Right atrium auricular region (tissue), 2 donors: Measurements from ENCODE around the gene ZEB1. TPM values are rescaled to one million over a fixed set of nuclear protein-coding genes. Genes with fewer than 3 reads are reported as not detected.
A peak's percentile ranks its signal among the peaks of the same experiment; 100 is the strongest.

ENCODE experiments used
- DNase-seq: peaks from one replicate; pipeline ENCODE4 v3.0.0-alpha.2; 2019; ENCODE audit warnings: low spot score
- H3K27ac ChIP-seq, 2 donors: fragments of 200-600 bp; sonication (generic); 1 replicate in 1 of 2; 2 replicates in 1 of 2; pipeline ENCODE4 v1.5.1; 2016 to 2019
- H3K27me3 ChIP-seq, 2 donors: fragments of 200-600 bp; sonication (generic); one replicate each; pipeline versions ENCODE4 v1.5.1 to v1.6.0; 2017 to 2019
- H3K36me3 ChIP-seq: fragments of 200-600 bp; sonication (generic); one replicate; pipeline ENCODE4 v1.5.1; 2016
- H3K4me1 ChIP-seq, 2 donors: fragments of 200-600 bp; sonication (generic); one replicate each; pipeline versions ENCODE4 v1.5.1 to v1.6.0; 2017 to 2019
- H3K4me3 ChIP-seq, 2 donors: fragments of 200-600 bp; sonication (generic); 1 replicate in 1 of 2; 2 replicates in 1 of 2; pipeline ENCODE4 v1.5.1; 2017 to 2019; ENCODE audit warnings: mild to moderate bottlenecking in 1 of 2, moderate library complexity in 1 of 2
- H3K9me3 ChIP-seq, 2 donors: fragments of 200-600 bp; sonication (generic); one replicate each; pipeline ENCODE4 v1.5.1; 2019
- CTCF ChIP-seq, 2 donors: fragments of 200-600 bp; sonication (generic); IDR thresholded peaks; one replicate each; pipeline ENCODE4 v1.5.1; 2019; ENCODE audit warnings: antibody characterized with exemption in 2 of 2
- total RNA-seq, 2 donors: library from RNA; depleted of rRNA; stranded (reverse); fragments of >200 nt; gene quantifications; one replicate each; pipeline ENCODE4 v1.1.0, GENCODE V29; 2016

ZEB1 gene
- total RNA-seq, 2 donors from 2014 or later: 52.9 to 60.8 TPM

- no peak overlapping the region for H3K27ac ChIP-seq
- peaks cover 0 to 41% of the 10 kb centered on the region in 2 donors for H3K4me1 ChIP-seq
- H3K4me3 ChIP-seq: no peak overlapping the region
These were observed 28.7 kb downstream of the ZEB1 start for GRCh38 chr10:31347705-31348104.

GRCh38 chr10:31350891-31351290 lies 31.9 kb downstream of the ZEB1 start:
- Histone ChIP-seq H3K4me3 (no peak overlapping the region), H3K9me3 (no peaks in the 10 kb centered on the region), H3K4me1 (peaks cover 0 to 35% of the 10 kb centered on the region in 2 donors), H3K27me3 (no peaks in the 10 kb centered on the region), H3K27ac (no peak overlapping the region), H3K36me3 (no peaks in the 10 kb centered on the region)
- no peak for DNase-seq
- TF ChIP-seq CTCF (IDR thresholded peaks at IDR 0.05): no peak

More at GRCh38 chr10:31347705-31348104, 28.7 kb downstream of the ZEB1 start:
- Histone ChIP-seq H3K27me3 (no peaks in the 10 kb centered on the region), H3K36me3 (no peaks in the 10 kb centered on the region), H3K9me3 (no peaks in the 10 kb centered on the region)
- no peak for DNase-seq
- TF ChIP-seq CTCF (IDR thresholded peaks at IDR 0.05): no peak

- H3K4me3 ChIP-seq: no peak overlapping the region
- TF ChIP-seq CTCF (IDR thresholded peaks at IDR 0.05): no peak
These were observed 33.6 kb downstream of the ZEB1 start for GRCh38 chr10:31352436-31353226.

GRCh38 chr10:31353574-31353973 lies 34.6 kb downstream of the ZEB1 start:
- Histone ChIP-seq H3K9me3 (no peaks in the 10 kb centered on the region), H3K4me3 (no peak overlapping the region), H3K27me3 (no peaks in the 10 kb centered on the region), H3K4me1 (peaks cover 0 to 26% of the 10 kb centered on the region in 2 donors), H3K27ac (no peak overlapping the region), H3K36me3 (no peaks in the 10 kb centered on the region)
- no peak for DNase-seq
- peak in 1 of 2 donors; percentile 13 for TF ChIP-seq CTCF (IDR thresholded peaks at IDR 0.05)

More at GRCh38 chr10:31352436-31353226, 33.6 kb downstream of the ZEB1 start:
- H3K36me3 ChIP-seq: no peaks in the 10 kb centered on the region
- H3K27me3 ChIP-seq: no peaks in the 10 kb centered on the region
- no peak for DNase-seq
- no peak overlapping the region for H3K27ac ChIP-seq
- no peaks in the 10 kb centered on the region for H3K9me3 ChIP-seq
- peaks cover 0 to 24% of the 10 kb centered on the region in 2 donors for H3K4me1 ChIP-seq

- H3K27me3 ChIP-seq: no peaks in the 10 kb centered on the region
- H3K4me1 ChIP-seq: peaks cover 0 to 39% of the 10 kb centered on the region in 2 donors
- peaks cover 8% of the 10 kb centered on the region for H3K36me3 ChIP-seq
- H3K27ac ChIP-seq: no peak overlapping the region
- no peak for DNase-seq
- H3K4me3 ChIP-seq: no peak overlapping the region
- no peaks in the 10 kb centered on the region for H3K9me3 ChIP-seq
- no peak for TF ChIP-seq CTCF (IDR thresholded peaks at IDR 0.05)
These were observed 39.8 kb downstream of the ZEB1 start for GRCh38 chr10:31358688-31359330.
